Epithelial cell of esophagus (primary cell): Measurements from ENCODE around the gene RAB3B.

Experiments used
- DNase-seq: peaks from one replicate; pipeline ENCODE4 v3.0.0; 2010; ENCODE audit warnings: low read depth
- H3K4me3 ChIP-seq: 2 replicates; pipeline ENCODE4 v1.5.1; 2011; ENCODE audit warnings: mild to moderate bottlenecking, low read length, control low read depth
- CTCF ChIP-seq: IDR thresholded peaks from 2 replicates; pipeline ENCODE4 v1.5.1; 2011; ENCODE audit warnings: low read depth, mild to moderate bottlenecking, low read length, control low read depth, inconsistent platforms; ENCODE audit not compliant: insufficient read depth; ENCODE audit errors: missing control alignments

RAB3B gene

GRCh38 chr1:51982161-51982560, 8.3 kb downstream of the RAB3B start:
- TF ChIP-seq CTCF: no peak
- H3K4me3 ChIP-seq: no peak overlapping the region
- no peak for DNase-seq

GRCh38 chr1:51981555-51981954, 8.9 kb downstream of the RAB3B start:
- no peak overlapping the region for H3K4me3 ChIP-seq
- TF ChIP-seq CTCF: no peak
- DNase-seq: no peak

DNA sequence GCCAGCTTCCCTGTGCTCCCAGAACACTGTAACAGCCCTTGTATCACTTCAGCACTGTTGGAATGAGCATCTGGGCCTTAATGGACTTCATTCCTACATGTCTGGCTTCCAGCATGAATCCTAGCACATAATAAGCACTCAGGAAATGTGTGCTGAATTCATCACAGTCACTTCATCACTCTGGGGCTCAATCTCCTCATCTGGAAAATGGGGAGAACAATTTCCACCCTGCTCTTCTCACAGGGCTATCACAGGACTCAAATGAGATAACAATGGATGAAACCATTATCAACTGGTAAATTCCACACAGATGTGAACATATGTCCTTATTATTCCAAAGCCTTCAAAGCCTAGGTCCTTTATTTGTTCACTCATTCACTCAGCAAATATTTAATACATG, 12.4 kb downstream of the RAB3B start:
- no peak for DNase-seq
- H3K4me3 ChIP-seq: no peak overlapping the region
- no peak for TF ChIP-seq CTCF

- no peak for TF ChIP-seq CTCF
- no peak overlapping the region for H3K4me3 ChIP-seq
These were observed 13.5 kb downstream of the RAB3B start for GRCh38 chr1:51976846-51977602.

DNA sequence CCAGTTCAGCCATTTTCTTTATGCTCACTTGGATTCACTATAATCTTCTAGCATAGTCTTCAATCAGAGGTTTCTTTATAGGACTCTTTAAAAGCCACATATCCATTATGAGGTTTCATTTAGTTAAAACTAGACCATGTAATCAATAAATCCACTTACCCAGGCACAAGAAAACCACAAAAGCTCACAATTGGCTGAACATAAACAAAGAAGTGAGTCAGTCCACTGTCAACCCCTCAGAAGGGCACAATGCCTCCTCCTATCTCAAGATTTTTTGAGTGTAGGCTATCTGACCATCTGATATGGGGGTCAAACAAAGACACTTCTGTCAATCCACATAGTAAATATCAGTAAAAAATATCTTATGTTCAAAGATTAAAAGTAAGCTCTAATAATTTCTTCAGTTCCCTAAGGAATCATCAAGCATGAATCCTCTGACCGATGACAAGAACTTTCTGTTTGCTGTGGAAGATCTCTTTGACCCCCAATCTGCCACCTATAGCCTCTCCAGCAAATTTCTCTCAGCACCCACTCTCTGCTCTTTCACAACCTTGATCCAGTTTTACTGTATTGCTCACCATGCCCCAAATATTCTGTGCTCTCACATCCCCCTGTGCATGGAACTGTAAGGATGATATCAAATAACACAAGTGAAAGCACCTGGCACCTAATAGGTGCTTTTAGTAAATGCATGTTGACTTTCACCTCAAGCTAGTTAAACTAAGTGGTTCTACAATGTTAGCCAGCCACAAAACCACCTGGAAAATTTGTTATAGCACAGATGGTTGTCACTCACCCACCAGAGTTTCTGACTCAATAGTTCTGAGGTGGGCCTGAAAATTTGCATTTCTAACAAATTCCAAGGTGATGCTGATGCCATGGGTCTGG, 16.7 kb downstream of the RAB3B start:
- DNase-seq: no peak
- no peak for TF ChIP-seq CTCF
- no peak overlapping the region for H3K4me3 ChIP-seq

More at GRCh38 chr1:51976846-51977602, 13.5 kb downstream of the RAB3B start:
- no peak for DNase-seq

DNA sequence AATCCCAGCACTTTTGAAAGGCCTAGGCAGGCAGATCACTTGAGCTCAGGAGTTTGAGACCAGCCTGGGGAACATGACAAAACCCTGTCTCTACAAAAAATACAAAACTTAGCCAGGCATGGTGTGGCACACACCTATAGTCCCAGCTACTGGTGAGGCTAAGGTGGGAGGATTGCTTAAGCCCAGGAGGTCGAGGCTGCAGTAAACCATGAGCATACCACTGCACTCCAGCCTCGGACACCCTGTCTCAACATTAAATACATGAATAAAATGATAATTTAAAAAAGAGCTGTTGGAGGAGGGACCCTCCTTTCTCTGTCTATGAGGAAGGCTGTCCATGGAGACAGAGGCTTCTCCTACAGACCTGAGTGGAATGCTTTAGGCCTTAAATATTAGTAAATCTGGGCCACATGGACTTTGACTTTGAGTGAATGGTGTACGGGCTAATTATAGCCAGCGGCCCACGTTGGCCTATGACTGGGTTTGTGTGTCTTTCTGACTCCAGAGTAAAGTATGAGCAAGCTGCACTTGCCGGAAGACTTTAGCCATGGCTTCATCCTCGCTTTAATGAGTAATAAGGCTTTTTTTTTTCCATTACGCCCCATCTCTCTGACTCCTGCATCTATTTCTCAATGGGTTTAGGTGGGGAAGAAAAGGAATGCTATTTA, 21.3 kb downstream of the RAB3B start:
- TF ChIP-seq CTCF: no peak
- DNase-seq: peak; percentile 63
- no peak overlapping the region for H3K4me3 ChIP-seq
